Activated CD4-positive, alpha-beta T cell treated with anti-CD3 and anti-CD28 coated beads, Interleukin-2, Interleukin-4, amounts not matched to agents 100 ng/mL and 50 ng/mL, durations not matched to agents 16 hours and 8 hours (primary cell): ENCODE measurements around the gene CCDC85B.

ENCODE experiments used
- DNase-seq: peaks from one replicate; pipeline ENCODE4 v3.0.0-alpha.2; 2020; ENCODE audit warnings: low spot score

The CCDC85B gene

GRCh38 chr11:65934014-65934413 is 43.5 kb downstream of the CCDC85B start:
- no peak for DNase-seq

- DNase-seq = no peak
Observed at GRCh38 chr11:65937766-65938165, 47.3 kb downstream of the CCDC85B start.
